GM21619 (cell line): ENCODE results near the gene SLC6A14.

ENCODE experiments used
- ATAC-seq: cut with Tn5 transposase; IDR thresholded peaks from one replicate; pipeline ENCODE4 v1.9.1; 2021; ENCODE audit not compliant: unreplicated experiment

The SLC6A14 gene, protein sequence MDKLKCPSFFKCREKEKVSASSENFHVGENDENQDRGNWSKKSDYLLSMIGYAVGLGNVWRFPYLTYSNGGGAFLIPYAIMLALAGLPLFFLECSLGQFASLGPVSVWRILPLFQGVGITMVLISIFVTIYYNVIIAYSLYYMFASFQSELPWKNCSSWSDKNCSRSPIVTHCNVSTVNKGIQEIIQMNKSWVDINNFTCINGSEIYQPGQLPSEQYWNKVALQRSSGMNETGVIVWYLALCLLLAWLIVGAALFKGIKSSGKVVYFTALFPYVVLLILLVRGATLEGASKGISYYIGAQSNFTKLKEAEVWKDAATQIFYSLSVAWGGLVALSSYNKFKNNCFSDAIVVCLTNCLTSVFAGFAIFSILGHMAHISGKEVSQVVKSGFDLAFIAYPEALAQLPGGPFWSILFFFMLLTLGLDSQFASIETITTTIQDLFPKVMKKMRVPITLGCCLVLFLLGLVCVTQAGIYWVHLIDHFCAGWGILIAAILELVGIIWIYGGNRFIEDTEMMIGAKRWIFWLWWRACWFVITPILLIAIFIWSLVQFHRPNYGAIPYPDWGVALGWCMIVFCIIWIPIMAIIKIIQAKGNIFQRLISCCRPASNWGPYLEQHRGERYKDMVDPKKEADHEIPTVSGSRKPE

DNA sequence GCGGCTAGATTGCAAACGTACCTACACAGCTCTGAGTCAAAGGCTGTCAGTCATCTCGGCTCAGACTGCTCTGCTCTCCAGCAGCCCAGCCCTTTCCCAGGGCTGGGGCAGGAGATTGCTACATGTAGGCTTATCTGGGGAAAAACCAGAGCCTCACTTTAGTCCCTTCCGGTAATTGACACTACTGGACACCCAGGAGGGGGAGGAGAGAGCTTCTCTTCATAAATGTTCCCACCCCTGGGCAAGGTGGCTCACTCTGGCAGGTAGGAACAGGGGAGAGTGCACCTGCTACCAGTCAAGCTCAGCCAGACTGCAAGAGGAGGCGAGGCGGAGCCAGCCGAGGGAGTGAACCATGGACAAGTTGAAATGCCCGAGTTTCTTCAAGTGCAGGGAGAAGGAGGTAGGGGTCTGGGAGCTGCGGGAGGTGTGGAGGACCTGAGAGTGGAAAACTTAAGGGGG is at the start of gene SLC6A14:
Gene SLC6A14 (plus strand): TSS at position 249 of the 459 bp plus-strand sequence. CDS start 104 bp downstream, at position 353.
- ATAC-seq = no peak

GRCh38 chrX:116395752-116396151 is 40.7 kb upstream of the SLC6A14 start:
- no peak for ATAC-seq

DNA sequence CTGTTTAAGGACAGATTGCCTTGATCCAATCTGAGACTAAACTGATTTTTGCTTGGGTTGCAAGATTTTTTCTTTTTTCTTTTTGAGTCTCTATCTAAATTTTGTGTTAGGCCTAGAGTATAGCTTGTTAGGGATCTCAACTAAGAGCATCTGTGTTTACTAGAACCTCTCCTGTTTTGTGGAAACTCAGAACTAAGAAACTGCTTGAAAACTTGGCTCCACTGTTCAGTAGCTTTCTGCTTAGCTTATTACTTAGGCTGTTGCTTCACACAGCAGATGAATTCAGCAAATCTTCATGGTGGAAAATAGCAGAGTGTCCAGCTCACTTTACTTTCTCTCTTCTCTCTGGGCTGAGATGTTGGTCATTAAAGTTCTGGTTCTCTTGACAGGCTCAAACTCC is 36.7 kb upstream of the SLC6A14 start:
- ATAC-seq = no peak

GRCh38 chrX:116409219-116409618 is 27.2 kb upstream of the SLC6A14 start:
- ATAC-seq = no peak

GRCh38 chrX:116413273-116413672 is 23.1 kb upstream of the SLC6A14 start:
- no peak for ATAC-seq

- ATAC-seq = no peak
Observed at GRCh38 chrX:116417214-116417613, 19.2 kb upstream of the SLC6A14 start.

DNA sequence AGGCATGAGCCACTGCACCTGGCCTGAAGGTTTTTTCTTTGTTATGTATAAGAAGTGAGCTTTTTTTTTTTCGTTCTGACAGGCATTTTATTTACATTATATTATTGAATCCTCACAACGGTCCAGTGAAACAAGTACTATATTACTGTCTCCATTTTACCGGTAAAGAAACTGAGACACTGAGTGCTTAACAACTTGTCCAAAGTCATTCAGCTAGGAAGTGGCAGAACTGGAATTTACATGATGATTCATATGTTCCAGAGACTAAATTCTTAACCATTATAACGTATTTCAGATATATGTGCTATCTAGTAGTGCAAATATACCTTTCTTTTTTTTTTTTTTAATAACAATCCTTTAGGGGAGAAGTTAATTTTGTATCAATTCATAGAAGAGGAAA is 18.4 kb upstream of the SLC6A14 start:
- no peak for ATAC-seq

DNA sequence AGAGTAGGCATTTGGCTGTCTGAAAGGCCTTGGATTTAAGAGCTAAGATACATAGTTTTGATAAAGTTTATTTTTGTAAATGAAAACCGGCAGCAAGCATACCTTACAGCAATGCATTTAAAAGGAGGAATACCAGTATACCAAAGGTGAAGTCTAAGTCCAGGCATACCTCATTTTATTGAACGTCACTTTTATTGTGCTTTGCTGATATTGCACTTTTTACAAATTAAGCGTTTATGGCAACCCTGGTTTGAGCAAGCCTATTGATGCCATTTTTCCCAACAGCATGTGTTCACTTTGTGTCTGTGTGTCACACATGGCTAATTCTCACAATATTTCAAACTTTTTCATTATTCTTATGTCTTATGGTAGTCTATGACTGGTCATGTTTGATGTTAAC is 8.4 kb upstream of the SLC6A14 start:
- no peak for ATAC-seq

DNA sequence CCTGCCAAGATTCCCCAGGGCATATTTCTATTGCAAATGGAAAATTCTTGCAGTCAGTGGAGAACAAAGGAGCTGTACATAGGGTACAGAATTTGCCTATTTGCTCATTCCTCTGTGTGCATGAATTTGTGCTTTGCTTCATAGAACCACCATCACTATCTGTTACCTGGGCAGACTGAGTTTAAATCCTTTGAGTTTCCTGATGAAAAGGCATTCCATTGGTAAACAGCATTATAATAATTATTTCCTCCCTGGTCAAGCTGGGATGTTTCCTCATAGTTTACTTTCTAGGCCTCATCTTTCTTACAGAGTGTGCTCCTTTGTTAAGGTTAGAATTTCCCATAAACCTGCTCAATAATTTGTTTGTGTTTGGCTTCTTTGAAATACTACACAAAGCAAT is 809 bp upstream of the SLC6A14 start:
- ATAC-seq = no peak

DNA sequence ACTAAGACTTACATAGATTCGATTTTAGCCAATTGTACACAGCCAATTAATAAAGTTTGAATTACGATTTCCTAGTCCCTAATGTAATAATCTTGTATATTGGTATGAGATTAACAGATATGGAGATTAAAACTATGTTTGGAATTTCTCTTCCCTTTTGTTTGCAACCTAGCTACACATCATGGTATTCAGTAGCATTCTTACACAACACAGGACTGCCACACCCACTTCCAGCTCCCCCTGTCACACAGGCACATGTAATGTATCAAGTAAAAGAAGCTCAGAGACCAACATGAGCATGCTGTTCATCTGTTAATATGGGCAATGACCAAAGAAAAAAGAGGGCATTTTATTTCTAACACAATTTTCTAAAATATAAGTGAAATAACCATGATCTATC is 12.8 kb downstream of the SLC6A14 start:
- no peak for ATAC-seq

DNA sequence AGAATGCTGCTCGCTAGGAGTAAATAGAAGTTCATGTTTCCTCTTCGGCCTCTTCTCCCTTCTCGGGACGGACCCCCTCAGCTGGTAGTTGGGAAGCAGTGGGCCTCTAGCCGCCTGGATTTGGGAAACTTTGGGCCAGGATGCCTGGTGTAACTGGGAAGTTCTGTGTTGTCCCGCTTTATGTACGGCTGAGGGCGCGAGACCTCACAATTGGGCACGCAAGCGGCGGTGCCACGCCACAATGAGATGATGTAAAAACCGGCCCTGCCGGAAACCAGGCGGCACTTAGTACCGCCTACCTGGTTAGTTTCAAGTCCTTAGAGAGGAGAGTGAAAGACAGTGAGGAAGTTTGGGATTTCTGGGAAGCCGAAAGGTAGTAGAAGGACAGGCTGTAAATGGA is 26.4 kb downstream of the SLC6A14 start, which contains the start of gene CT83:
Gene CT83 (minus strand): TSS at position 155 of the 400 bp plus-strand sequence. CDS start 120 bp downstream, at position 35.
- no peak for ATAC-seq

- ATAC-seq = no peak
Observed at GRCh38 chrX:116480059-116480458, 43.7 kb downstream of the SLC6A14 start.

DNA sequence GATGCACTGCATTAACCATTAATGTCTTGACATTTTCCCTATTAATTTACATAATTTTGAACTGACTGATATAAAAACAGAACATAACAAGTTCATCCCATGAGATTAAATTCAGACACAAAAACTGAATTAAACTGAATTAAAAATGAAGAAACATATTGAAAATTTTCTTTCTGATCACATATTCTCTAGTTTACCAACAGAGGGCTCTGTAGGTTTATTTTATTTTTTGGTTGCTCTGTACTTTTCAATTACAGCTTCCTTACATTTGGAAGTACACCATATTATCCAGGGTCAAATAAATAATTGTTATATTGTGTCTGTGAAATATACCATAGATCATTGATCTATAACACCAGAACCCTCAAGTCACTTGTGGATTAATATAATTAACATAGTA is 53.7 kb downstream of the SLC6A14 start:
- no peak for ATAC-seq

DNA sequence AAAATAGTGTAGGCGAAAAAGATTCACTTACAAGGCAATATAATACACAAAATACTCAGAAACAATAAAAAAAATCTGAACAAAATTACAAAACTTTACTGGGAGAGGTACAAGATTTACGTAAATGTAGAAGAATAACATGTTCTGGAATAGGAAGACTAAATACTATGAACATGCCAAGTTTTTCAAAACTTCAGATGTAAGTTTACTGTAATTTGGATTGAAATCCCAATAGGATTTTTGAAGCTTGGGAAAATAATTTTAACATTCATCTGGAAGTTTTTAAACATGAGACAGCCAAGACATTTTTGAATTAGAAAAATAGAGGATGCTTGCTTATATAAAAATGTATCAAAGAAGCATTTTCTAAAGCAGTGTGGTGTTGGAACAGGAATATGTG is 56.9 kb downstream of the SLC6A14 start:
- no peak for ATAC-seq

DNA sequence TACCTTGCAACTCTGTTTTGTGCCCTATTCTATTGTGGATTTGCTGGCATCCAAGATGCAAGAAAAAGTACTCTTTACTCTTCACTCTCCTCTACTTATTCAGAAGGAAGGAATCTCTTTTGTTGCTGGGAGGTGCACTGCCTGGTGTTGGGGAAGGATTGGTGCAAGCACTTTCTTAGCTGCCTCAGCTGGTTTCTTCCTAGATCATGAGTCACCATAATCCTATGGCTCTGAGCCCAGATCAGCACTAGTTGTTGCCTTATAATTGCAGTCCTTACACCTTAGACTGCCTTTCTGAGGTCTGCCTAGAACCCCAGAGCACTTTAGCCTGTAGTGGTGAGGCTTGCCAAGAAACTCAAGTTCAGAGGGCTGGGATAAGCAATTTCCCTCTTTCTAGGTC is 63.4 kb downstream of the SLC6A14 start:
- no peak for ATAC-seq
